CD4-positive, alpha-beta memory T cell (primary cell): ENCODE results near the gene TMEM87B. TPM values are rescaled to one million over a fixed set of nuclear protein-coding genes. Genes with fewer than 3 reads are reported as not detected.

Experiments
- CTCF ChIA-PET: fragments of 350-600 bp; sonication (Branson Sonifier 250); formaldehyde crosslinking; loops from one replicate; lab custom pipeline; 2021; ENCODE audit warnings: inconsistent platforms; ENCODE audit not compliant: partially characterized antibody; lab: Charles Lee
- POLR2A ChIA-PET: fragments of 350-600 bp; sonication (Branson Sonifier 250); formaldehyde crosslinking; loops from one replicate; lab custom pipeline; 2021; ENCODE audit not compliant: partially characterized antibody; lab: Charles Lee
- DNase-seq, 5 donors: peaks; one replicate each; pipeline versions ENCODE4 v3.0.0 to v3.0.0-alpha.2; 2020 to 2022; ENCODE audit warnings: mixed read lengths in 1 of 5
- H3K27ac ChIP-seq: one replicate; pipeline ENCODE4 v1.7.0; 2013; ENCODE audit warnings: low read depth, low read length
- H3K27me3 ChIP-seq: 2 replicates; pipeline ENCODE4 v1.7.0; 2013; ENCODE audit warnings: mild to moderate bottlenecking, low read length, moderate library complexity; ENCODE audit not compliant: insufficient read depth
- H3K36me3 ChIP-seq: 2 replicates; pipeline ENCODE4 v1.7.0; 2013; ENCODE audit warnings: mild to moderate bottlenecking, low read length, moderate library complexity; ENCODE audit not compliant: insufficient read depth
- H3K4me1 ChIP-seq: 2 replicates; pipeline ENCODE4 v1.7.0; 2013; ENCODE audit warnings: mild to moderate bottlenecking, low read length, moderate library complexity; ENCODE audit not compliant: insufficient read depth
- H3K4me3 ChIP-seq, 2 donors: one replicate each; pipeline ENCODE4 v1.7.0; 2013; ENCODE audit warnings: low read length in 2 of 2, mild to moderate bottlenecking in 1 of 2
- H3K9me3 ChIP-seq, 2 donors: one replicate each; pipeline ENCODE4 v1.7.0; 2013; ENCODE audit warnings: low read length in 2 of 2, control low read depth in 1 of 2; ENCODE audit not compliant: control insufficient read depth in 1 of 2
- H3K27ac Mint-ChIP-seq, 7 donors: one replicate each; pipeline ENCODE4 v1.8.0; 2020 to 2021; ENCODE audit warnings: mixed read lengths in 7 of 7, mild to moderate bottlenecking in 6 of 7, inconsistent platforms in 3 of 7, moderate library complexity in 3 of 7
- H3K27me3 Mint-ChIP-seq, 2 donors: one replicate each; pipeline ENCODE4 v1.8.0; 2020 to 2021; ENCODE audit warnings: mixed read lengths in 2 of 2
- H3K36me3 Mint-ChIP-seq, 2 donors: one replicate each; pipeline ENCODE4 v1.8.0; 2020 to 2021; ENCODE audit warnings: mixed read lengths in 2 of 2, inconsistent platforms in 1 of 2, mild to moderate bottlenecking in 1 of 2
- H3K4me1 Mint-ChIP-seq, 4 donors: one replicate each; pipeline ENCODE4 v1.8.0; 2020 to 2021; ENCODE audit warnings: mixed read lengths in 4 of 4, mild to moderate bottlenecking in 1 of 4
- H3K4me3 Mint-ChIP-seq, 8 donors: one replicate each; pipeline ENCODE4 v1.8.0; 2020 to 2021; ENCODE audit warnings: mixed read lengths in 8 of 8, mild to moderate bottlenecking in 7 of 8, moderate library complexity in 6 of 8, inconsistent platforms in 3 of 8
- H3K9me3 Mint-ChIP-seq, 8 donors: one replicate each; pipeline ENCODE4 v1.8.0; 2020 to 2021; ENCODE audit warnings: mixed read lengths in 8 of 8, mild to moderate bottlenecking in 5 of 8, inconsistent platforms in 3 of 8, moderate library complexity in 1 of 8
- intact Hi-C: fragments of 100-400 bp; cut with micrococcal nuclease; formaldehyde crosslinking; loops from one replicate; pipeline ENCODE4 v1.15.1; 2023
- polyA plus RNA-seq, 2 donors: library from polyadenylated mRNA; unstranded; fragments of 300-500 nt; fragmentation: Illumina TruSeq; gene quantifications; one replicate each; pipeline ENCODE4 v1.2.3, GENCODE V29; 2021
- total RNA-seq, 2 experiments: library from RNA; stranded (reverse); gene quantifications; one replicate each; pipeline ENCODE4 v1.2.3, GENCODE V29; 2021

The TMEM87B gene
- total and polyA plus RNA-seq, 4 experiments from 2014 or later, result 12.5 to 28.7 (median 21.8) TPM

DNA sequence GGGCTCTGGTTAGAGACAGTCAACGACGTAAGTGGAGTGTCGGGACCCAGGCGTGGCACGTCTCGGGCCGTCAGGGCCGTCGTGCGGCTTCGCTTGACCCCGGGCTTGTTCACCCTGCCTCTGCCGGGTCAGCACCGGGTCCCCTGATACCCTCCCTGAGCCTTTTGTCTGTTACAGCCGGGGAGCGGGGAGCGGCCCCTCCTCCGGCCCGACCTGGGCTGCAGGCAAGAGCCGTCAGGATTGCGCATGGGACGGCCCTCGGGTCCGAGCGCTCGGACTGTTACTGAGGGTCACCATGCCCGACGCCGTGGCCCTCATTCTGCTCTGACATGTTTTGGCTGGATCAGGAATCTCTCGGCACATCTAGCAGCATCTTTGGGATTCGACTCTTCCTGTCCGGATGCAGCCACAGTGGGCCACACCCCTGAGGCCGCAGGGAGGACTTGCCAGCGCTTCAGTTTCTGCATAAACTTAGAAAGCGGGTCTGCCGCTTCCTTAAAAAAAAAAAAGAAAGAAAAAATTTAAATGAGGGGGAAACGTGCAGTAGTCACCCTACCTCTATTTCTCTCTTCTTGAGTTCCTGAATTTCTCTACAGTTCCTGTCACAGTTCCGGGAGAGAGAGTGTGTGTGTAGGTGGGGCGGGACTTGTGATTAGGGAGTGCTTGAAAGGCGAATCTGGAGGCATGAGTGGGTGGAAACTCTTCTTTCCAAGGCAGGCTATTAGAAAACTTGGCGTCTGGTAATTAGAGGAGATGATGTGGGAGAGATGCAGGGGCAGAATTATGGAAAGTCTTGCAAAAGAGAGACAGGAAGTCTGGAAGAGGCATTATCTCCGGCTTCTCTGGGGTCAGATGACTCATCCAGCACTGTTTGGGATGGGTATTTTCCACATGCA lies 909 bp downstream of the TMEM87B start:
- CTCF ChIA-PET, result interaction anchor here (1.7 kb wide), 1 partner anchor 8 kb away, joined by 7 read pairs; no protein-coding TSS in a partner anchor
- DNase-seq, result peak; percentile 10 to 71 (median 27)
- Mint-ChIP-seq H3K27me3 (no peaks in the 10 kb centered on the region), H3K4me3 (peak overlapping the region; percentile 81 to 96 (median 88)), H3K4me1 (peaks cover 36 to 51% (median 43%) of the 10 kb centered on the region in 4 donors), H3K27ac (peak overlapping the region; percentile 80 to 93 (median 88)), H3K9me3 (no peaks in the 10 kb centered on the region), H3K36me3 (peaks cover 13 to 24% of the 10 kb centered on the region in 2 donors)
- Histone ChIP-seq H3K36me3 (peaks cover 1% of the 10 kb centered on the region), H3K4me3 (peak overlapping the region; percentile 61 to 87), H3K27me3 (no peaks in the 10 kb centered on the region), H3K27ac (peak overlapping the region; percentile 82), H3K4me1 (peaks cover 35% of the 10 kb centered on the region), H3K9me3 (no peaks in the 10 kb centered on the region)
- POLR2A ChIA-PET, result interaction anchor here (0.6 to 2.0 kb wide), 13 partner anchors 8 to 935 kb away, joined by 3 to 12 read pairs (median 6); partner anchors contain the start of genes ANAPC1, BCL2L11, CHCHD5 and ZC3H8
- intact Hi-C loops, result loop anchor here (1.0 to 10.0 kb wide), 9 partner anchors 133 to 1835 kb away; partner anchors contain the start of genes ACTR3, ANAPC1, BUB1 and CHCHD5

DNA sequence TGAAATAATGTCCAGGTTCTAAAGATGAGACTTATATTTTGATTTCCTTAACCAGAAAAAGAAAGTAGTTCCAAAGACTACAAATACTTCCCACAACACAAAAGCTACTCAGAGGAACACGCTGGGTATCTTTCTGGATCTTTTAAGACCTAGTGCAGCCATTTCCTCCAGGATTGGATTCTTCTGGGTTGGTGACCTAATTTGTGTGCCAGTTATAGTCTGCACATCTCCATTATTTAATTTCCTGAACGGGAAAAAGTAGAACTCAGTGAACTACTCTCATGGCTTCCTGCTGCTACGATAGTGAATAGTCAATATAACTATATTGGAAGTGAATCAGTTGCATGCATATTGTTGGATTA lies 1.5 kb downstream of the TMEM87B start:
- intact Hi-C loops, result loop anchor here (10.0 kb wide), 2 partner anchors 1382 to 1548 kb away; partner anchors contain the start of gene BUB1
- H3K36me3 Mint-ChIP-seq, result peaks cover 18 to 30% of the 10 kb centered on the region in 2 donors
- ChIA-PET CTCF (no interaction called here), POLR2A (no interaction called here)
- peak overlapping the region; percentile 81 to 96 (median 88) for H3K4me3 Mint-ChIP-seq
- no peaks in the 10 kb centered on the region for H3K27me3 Mint-ChIP-seq
- H3K4me1 Mint-ChIP-seq, result peaks cover 38 to 55% (median 46%) of the 10 kb centered on the region in 4 donors
- no peaks in the 10 kb centered on the region for H3K9me3 Mint-ChIP-seq
- Histone ChIP-seq H3K4me3 (peak overlapping the region in 1 of 2 donors; percentile 87), H3K9me3 (no peaks in the 10 kb centered on the region), H3K27ac (no peak overlapping the region), H3K36me3 (peaks cover 7% of the 10 kb centered on the region), H3K27me3 (no peaks in the 10 kb centered on the region), H3K4me1 (peaks cover 35% of the 10 kb centered on the region)
- DNase-seq, result no peak
- H3K27ac Mint-ChIP-seq, result peak overlapping the region in 6 of 7 donors; percentile 80 to 93 (median 90)

DNA sequence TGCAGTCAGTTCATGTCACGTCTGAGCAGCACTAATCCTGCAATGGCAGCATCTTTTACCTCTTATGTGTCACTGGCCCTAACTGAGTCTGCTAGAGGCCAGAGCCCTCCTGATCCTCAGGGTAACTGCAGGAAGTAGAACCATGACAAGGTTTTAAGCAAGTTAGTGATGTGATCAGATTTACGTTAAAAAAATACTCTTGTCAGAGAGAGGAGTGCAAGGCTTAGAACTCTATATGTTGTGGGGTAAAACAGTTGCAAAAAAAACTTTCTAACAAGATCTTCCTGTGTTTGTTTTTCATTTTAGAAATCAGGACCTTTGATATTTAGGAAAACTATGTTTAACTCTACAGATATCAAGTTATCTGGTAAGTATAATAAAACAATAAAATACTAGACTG lies 4.6 kb downstream of the TMEM87B start:
- Mint-ChIP-seq H3K27me3 (no peaks in the 10 kb centered on the region), H3K4me1 (peaks cover 46 to 68% (median 60%) of the 10 kb centered on the region in 4 donors), H3K27ac (no peak overlapping the region), H3K4me3 (peak overlapping the region in 1 of 8 donors; percentile 15), H3K36me3 (peaks cover 41 to 57% of the 10 kb centered on the region in 2 donors), H3K9me3 (no peaks in the 10 kb centered on the region)
- ChIA-PET CTCF (no interaction called here), POLR2A (no interaction called here)
- H3K9me3 ChIP-seq, result no peaks in the 10 kb centered on the region
- intact Hi-C loops, result loop anchor here (10.0 kb wide), 2 partner anchors 1385 to 1545 kb away; partner anchors contain the start of gene BUB1
- H3K27ac ChIP-seq, result no peak overlapping the region
- H3K4me3 ChIP-seq, result no peak overlapping the region
- H3K36me3 ChIP-seq, result peaks cover 14% of the 10 kb centered on the region
- no peak for DNase-seq
- H3K27me3 ChIP-seq, result no peaks in the 10 kb centered on the region
- peaks cover 27% of the 10 kb centered on the region for H3K4me1 ChIP-seq

DNA sequence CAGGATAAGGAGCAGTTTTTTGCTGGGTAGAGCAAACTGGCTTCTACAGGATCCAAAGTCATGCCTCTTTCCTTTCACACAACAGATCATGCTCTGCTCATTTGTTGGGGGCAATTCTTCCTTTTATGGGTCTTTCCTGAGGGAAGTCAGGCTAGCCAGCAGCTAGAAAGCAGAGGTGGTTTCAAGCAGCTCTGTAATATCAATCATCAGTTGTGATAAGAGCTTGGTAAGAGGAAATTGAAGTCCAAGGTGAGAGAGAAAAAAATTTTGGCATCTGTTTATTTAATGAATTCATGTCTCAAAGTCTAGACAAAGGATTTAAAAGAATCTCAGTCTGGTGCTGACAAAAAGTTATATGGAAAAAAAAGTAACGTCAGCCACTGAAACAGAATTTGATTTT lies 6.2 kb downstream of the TMEM87B start:
- Mint-ChIP-seq H3K4me3 (no peak overlapping the region), H3K36me3 (peaks cover 49 to 67% of the 10 kb centered on the region in 2 donors)
- CTCF ChIA-PET, result no interaction called here

GRCh38 chr2:112061840-112062239 lies 6.8 kb downstream of the TMEM87B start:
- intact Hi-C loops, result no loop called here
- no peak for DNase-seq
- Mint-ChIP-seq H3K36me3 (peaks cover 51 to 69% of the 10 kb centered on the region in 2 donors), H3K4me1 (peaks cover 44 to 67% (median 58%) of the 10 kb centered on the region in 4 donors), H3K4me3 (no peak overlapping the region), H3K27ac (peak overlapping the region in 3 of 7 donors; percentile 8 to 49 (median 33)), H3K27me3 (no peaks in the 10 kb centered on the region), H3K9me3 (no peaks in the 10 kb centered on the region)
- Histone ChIP-seq H3K27ac (no peak overlapping the region), H3K4me3 (no peak overlapping the region), H3K9me3 (no peaks in the 10 kb centered on the region), H3K4me1 (peaks cover 17% of the 10 kb centered on the region), H3K36me3 (peaks cover 28% of the 10 kb centered on the region), H3K27me3 (no peaks in the 10 kb centered on the region)
- ChIA-PET CTCF (no interaction called here), POLR2A (no interaction called here)

More for the DNA sequence above, 6.2 kb downstream of the TMEM87B start:
- Histone ChIP-seq H3K27me3 (no peaks in the 10 kb centered on the region), H3K9me3 (no peaks in the 10 kb centered on the region), H3K36me3 (peaks cover 22% of the 10 kb centered on the region), H3K4me3 (no peak overlapping the region), H3K4me1 (peaks cover 23% of the 10 kb centered on the region), H3K27ac (no peak overlapping the region)
- Mint-ChIP-seq H3K27me3 (no peaks in the 10 kb centered on the region), H3K27ac (no peak overlapping the region), H3K4me1 (peaks cover 49 to 71% (median 62%) of the 10 kb centered on the region in 4 donors), H3K9me3 (no peaks in the 10 kb centered on the region)
- DNase-seq, result no peak
- intact Hi-C loops, result no loop called here
- POLR2A ChIA-PET, result no interaction called here

DNA sequence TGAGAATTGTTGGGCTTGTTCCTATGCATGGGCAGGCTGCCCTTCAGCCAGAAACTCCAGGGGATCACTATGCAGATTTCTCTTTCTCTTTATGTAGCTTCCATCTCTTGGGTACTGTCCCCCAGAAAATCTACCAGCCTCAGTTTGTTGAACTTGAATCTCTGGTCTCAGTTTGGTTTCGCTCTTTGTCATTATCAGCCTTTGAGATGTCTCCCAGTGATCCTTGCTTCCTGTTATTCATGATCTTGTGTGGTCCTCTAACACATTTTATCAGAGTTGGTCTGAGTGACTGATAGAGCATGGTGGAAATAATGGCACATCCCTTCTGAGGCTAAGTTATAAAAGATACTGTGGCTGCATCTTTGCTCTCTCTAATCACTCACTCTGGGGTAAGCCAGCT lies 7.8 kb downstream of the TMEM87B start:
- Histone ChIP-seq H3K36me3 (peaks cover 38% of the 10 kb centered on the region), H3K9me3 (no peaks in the 10 kb centered on the region), H3K27ac (no peak overlapping the region), H3K4me1 (peaks cover 8% of the 10 kb centered on the region), H3K4me3 (no peak overlapping the region), H3K27me3 (no peaks in the 10 kb centered on the region)
- H3K9me3 Mint-ChIP-seq, result no peaks in the 10 kb centered on the region
- peaks cover 38 to 64% (median 53%) of the 10 kb centered on the region in 4 donors for H3K4me1 Mint-ChIP-seq
- ChIA-PET CTCF (interaction anchor here (1.3 kb wide), 1 partner anchor 8 kb away, joined by 7 read pairs; the partner anchor contains the start of gene TMEM87B), POLR2A (no interaction called here)
- H3K27ac Mint-ChIP-seq, result peak overlapping the region in 5 of 7 donors; percentile 4 to 57 (median 24)
- intact Hi-C loops, result no loop called here
- no peak overlapping the region for H3K4me3 Mint-ChIP-seq
- H3K36me3 Mint-ChIP-seq, result peaks cover 57 to 78% of the 10 kb centered on the region in 2 donors
- H3K27me3 Mint-ChIP-seq, result no peaks in the 10 kb centered on the region
- no peak for DNase-seq

- DNase-seq, result no peak
- POLR2A ChIA-PET, result no interaction called here
- Histone ChIP-seq H3K4me3 (no peak overlapping the region), H3K36me3 (peaks cover 38% of the 10 kb centered on the region), H3K9me3 (no peaks in the 10 kb centered on the region), H3K27me3 (no peaks in the 10 kb centered on the region), H3K27ac (no peak overlapping the region), H3K4me1 (no peaks in the 10 kb centered on the region)
- Mint-ChIP-seq H3K27ac (peak overlapping the region in 3 of 7 donors; percentile 26 to 44 (median 36)), H3K4me3 (peak overlapping the region in 1 of 8 donors; percentile 13), H3K27me3 (no peaks in the 10 kb centered on the region), H3K9me3 (peaks cover 0 to 4% (median 0%) of the 10 kb centered on the region in 8 donors), H3K36me3 (peaks cover 66 to 78% of the 10 kb centered on the region in 2 donors), H3K4me1 (peaks cover 31 to 52% (median 46%) of the 10 kb centered on the region in 4 donors)
- intact Hi-C loops, result no loop called here
- CTCF ChIA-PET, result no interaction called here
Measured at GRCh38 chr2:112065486-112065885, 10.4 kb downstream of the TMEM87B start.
